PFSK-1 (cell line): Measurements from ENCODE around the gene LEFTY1.

Source experiments
- FOXP2 ChIP-seq: optimal IDR thresholded peaks from 2 replicates; pipeline ENCODE3; 2011; ENCODE audit warnings: borderline replicate concordance, control low read depth, inconsistent platforms; ENCODE audit not compliant: insufficient read depth; ENCODE audit errors: extremely low read length, extremely low read depth
- POLR2AphosphoS5 ChIP-seq: IDR thresholded peaks from 2 replicates; pipeline ENCODE4 v1.6.1; 2012; ENCODE audit warnings: low read depth, mild to moderate bottlenecking, control low read depth, low read length, moderate library complexity
- REST ChIP-seq, 2 experiments: IDR thresholded peaks; 2 replicates each; pipeline versions ENCODE4 v1.6.1 to v1.8.0; 2011 to 2012; ENCODE audit warnings: low read depth in 2 of 2, low read length in 2 of 2, control low read depth in 1 of 2, inconsistent platforms in 1 of 2, mild to moderate bottlenecking in 1 of 2, moderate library complexity in 1 of 2; ENCODE audit not compliant: insufficient read depth in 1 of 2
- SIN3A ChIP-seq: IDR thresholded peaks from 2 replicates; pipeline ENCODE4 v1.6.1; 2012; ENCODE audit warnings: mild to moderate bottlenecking, low read length, moderate library complexity, borderline replicate concordance; ENCODE audit not compliant: insufficient read depth
- TAF1 ChIP-seq: IDR thresholded peaks from 2 replicates; pipeline ENCODE4 v1.6.1; 2012; ENCODE audit warnings: low read length, control low read depth, borderline replicate concordance; ENCODE audit not compliant: insufficient read depth

Gene LEFTY1

GRCh38 chr1:225883616-225884265, 5.2 kb downstream of the LEFTY1 start:
- no peak for TF ChIP-seq POLR2AphosphoS5

DNA sequence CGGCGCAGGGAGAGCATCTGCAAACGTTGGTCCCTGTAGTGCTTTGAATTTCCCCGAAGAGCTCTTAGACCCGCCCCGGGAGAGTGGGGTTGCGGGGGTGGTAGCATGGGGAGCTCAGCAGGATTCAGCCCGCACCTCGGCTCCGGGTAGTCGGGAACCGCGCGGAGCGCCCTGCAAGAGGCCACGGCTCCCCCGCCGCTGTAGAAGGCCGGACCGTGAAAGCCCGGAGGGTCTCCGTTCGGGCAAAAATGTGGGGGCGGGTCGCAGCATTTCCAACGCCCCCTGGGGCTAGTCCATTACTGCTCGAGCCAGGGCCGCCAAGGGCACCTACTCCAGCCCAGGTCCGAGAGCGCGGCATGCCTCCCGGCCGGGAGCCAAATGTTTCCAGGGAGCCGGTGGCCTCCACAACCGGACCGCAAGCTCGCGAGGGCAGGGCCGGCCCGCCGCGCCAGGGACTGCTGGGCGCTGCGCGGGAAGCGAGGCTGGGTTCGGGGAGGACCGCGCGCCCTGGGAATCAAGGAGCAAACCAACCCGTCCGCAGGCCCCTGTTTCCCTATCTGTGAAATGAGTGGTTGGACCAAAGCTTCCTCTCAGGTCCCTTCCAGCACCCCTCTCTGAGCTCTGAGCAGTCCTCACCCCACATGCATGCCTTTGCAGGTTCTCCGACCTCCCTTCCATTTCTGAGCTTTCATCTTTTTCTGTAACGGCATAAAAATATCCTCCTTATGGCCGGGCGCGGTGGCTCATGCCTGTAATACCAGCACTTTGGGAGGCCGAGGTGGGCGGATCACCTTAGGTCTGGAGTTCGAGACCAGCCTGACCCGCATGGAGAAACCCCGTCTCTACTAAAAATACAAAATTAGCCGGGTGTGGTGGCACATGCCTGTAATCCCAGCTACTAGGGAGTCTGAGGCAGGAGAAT, 6.0 kb downstream of the LEFTY1 start:
- no peak for TF ChIP-seq FOXP2
- no peak for TF ChIP-seq TAF1
- TF ChIP-seq SIN3A = no peak
- no peak for TF ChIP-seq REST (IDR thresholded peaks at IDR 0.05; ENCODE audit: insufficient read depth in 1 of 2, low read depth in 2 of 2, low read length in 2 of 2)
- TF ChIP-seq POLR2AphosphoS5 = no peak

DNA sequence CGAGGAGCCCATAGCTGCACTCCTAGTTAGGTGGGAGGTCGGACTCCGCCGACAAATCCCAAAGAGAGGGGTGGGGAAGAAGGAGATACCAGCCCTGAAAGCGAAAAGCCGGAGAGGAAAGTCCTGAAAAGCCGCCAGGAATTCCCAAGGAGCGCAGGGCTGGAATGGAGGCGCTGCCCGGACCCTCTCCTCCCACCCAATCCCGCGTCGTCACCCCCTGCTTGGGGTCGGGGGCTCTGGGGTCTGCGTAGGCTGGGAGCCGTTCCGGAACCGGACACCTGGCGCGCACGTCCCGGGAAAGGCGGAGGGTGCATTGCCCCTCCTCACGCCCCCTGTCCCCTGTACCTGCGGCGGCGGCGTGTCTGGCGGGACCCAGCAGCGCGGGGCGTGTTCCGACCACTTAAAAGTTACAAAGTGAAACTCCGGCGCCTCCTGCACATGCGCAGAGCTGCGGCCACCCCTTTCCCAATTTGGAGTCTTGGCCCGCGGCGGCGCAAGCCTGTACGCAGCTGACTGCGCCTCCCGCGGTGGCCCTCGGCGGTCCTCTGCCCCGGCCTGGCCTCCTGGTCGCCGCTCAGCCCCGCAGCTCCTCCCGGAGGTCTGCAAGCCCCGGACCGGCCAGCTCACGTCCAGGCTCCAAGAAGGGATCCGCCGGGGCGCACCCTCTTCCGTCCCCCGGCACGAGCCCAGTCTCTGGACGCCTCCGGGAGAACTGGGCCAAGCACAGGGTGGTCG, 6.8 kb downstream of the LEFTY1 start, which contains the start of gene TMEM63A:
TMEM63A (minus strand) TSS at position 422 of the 735 bp plus-strand sequence. CDS start 4,800 bp downstream, outside the sequence.
- TF ChIP-seq POLR2AphosphoS5 (peak; percentile 70; the same call in 1 of the 2 replicates), REST (IDR thresholded peaks at IDR 0.05; ENCODE audit: insufficient read depth in 1 of 2, low read depth in 2 of 2, low read length in 2 of 2) (no peak), FOXP2 (peak; percentile 48), TAF1 (peak; percentile 60; the same call in 1 of the 2 replicates), SIN3A (peak; percentile 34; the same call in 1 of the 2 replicates)

- TF ChIP-seq POLR2AphosphoS5 (no peak), SIN3A (no peak), TAF1 (no peak), REST (IDR thresholded peaks at IDR 0.05; ENCODE audit: insufficient read depth in 1 of 2, low read depth in 2 of 2, low read length in 2 of 2) (no peak), FOXP2 (no peak)
Measured at GRCh38 chr1:225881081-225881958, 7.6 kb downstream of the LEFTY1 start.

- TF ChIP-seq SIN3A (no peak), TAF1 (no peak), REST (IDR thresholded peaks at IDR 0.05; ENCODE audit: insufficient read depth in 1 of 2, low read depth in 2 of 2, low read length in 2 of 2) (no peak), POLR2AphosphoS5 (no peak), FOXP2 (no peak)
Measured at GRCh38 chr1:225880636-225881035, 8.3 kb downstream of the LEFTY1 start.
